Right kidney (tissue), 1 donor: ENCODE results near the gene FBXW7.

Source experiments
- DNase-seq: peaks from one replicate; pipeline ENCODE4 v3.0.0-alpha.2; 2016

Gene FBXW7

DNA sequence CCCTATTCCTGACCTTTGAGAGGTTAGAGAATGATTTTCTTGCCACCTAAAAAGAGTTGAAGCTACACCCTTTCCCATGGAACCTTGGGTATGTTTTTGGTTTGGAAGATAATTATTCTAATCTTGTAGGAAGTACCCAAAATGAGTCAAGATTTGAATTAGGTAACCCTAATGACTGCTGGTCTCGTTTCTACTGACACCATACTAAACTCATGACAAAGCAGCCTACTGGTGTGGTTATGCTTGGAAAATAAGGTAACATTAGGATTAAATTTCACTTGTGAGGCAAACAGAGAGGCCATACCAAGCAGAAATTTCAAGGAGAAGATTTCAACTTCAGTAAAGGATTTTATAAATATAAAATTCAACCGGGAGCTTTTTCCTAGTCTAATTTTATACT lies 107.9 kb downstream of the FBXW7 start:
- no peak for DNase-seq

GRCh38 chr4:152424977-152425376 lies 110.9 kb downstream of the FBXW7 start:
- DNase-seq: no peak

GRCh38 chr4:152424396-152424795 lies 111.5 kb downstream of the FBXW7 start:
- DNase-seq: no peak

GRCh38 chr4:152422817-152423320 lies 113.0 kb downstream of the FBXW7 start:
- no peak for DNase-seq

DNA sequence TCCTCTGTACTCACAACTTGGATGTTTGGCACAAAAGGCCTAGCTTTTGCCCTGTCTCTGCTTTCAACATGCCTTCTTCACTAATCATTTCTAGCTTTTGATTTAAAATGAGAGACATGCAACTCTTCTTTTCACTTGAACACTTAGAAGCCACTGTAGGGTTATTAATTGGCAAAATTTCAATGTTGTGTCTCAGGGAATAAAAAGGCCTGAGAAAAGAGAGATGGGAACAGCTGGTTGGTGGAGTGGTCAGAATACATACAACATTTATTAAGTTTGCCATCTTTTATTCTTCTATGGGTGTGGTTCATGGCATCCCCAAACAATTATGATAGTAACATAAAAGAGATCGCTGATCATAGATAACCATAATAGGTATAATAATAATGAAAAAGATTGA lies 114.3 kb downstream of the FBXW7 start:
- no peak for DNase-seq

DNA sequence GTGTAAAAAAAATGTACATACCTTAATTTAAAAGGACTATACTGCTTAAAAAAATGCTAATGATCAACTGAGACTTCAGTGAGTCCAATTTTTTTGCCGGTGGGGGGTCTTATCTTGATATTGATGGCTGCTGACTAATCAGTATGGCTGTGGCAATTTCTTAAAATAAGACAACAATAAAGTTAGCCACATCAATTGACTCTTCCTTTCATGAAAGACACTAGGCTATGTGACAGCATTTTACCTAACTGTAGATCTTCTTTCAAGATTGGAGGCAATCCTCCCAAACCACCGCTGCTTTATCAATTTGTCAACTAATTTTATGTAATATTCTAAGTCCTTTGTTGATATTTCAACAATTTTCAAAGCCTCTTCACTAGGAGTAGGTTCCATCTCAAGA lies 116.1 kb downstream of the FBXW7 start:
- no peak for DNase-seq

DNA sequence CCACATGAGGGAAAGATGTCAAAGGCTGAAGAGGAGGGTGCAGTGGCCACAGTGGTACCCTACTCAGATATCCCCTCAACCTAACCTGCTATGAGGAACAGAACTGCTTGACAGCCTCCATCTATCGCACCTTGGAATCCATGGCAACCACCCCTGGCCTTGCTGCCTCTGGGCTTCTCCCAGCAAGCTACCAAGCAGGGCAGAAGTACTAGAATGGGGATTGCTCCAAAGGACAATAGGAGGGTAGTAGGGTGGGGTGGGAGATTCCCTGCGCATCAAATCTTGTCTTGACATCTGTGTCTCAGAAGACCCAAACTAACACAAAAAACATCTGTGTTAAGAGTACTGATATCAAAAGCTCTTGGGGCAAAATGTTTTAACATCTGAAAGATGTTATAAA lies 118.2 kb downstream of the FBXW7 start:
- no peak for DNase-seq

DNA sequence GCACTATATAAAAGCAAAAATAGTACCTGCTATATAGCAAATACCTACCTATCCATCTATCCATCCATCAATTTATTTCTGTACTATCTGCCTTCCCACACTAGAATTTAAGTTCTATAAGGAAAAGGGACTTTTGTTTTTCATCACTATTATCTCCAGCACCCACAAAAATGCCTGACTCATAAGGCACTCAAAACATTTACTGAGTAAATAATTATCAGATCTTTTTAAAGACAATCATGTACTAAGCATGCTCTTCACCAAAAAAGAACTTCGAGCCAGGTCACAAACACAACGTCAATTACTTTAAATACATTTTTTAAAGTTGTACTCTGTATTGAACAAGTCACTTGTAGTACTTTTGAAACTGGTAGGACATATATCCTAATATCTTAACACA lies 119.9 kb downstream of the FBXW7 start:
- no peak for DNase-seq

DNA sequence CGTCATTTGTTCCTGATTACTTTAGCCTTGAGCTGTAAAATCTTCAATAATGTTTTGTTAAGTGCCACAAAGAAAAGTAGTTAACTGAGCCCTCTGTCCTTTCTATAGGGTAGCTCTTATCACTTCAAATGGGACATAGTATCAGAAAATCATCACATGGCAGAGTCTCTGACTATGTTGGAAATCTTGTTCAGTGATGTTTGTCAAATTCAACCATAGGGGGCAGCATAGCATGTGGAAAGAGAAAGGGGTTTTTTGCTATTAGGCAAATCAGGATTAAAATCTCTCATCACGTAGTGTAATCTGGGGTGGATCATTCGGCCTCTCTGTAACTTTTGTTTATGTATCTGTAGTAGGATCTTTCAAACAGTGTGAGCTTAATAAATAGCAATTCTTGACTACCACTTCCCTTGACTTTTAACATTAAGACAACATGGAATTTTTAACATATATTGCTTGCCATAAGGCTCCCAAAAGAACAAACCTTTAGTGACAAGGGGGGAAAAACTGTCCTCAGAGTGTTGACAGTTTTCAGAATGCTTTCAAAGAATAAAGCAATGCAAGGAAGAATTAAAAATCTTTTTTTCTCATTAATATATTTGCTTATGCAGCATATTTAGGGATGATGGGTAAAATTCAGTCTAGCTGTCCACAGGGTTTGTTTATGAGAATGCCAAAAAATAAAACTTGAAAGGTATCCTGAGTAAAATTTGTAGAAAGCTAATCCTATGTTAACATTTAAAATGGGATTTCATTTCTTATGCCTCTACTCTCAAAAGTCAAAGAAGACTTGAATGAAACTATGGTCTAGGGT lies 127.2 kb downstream of the FBXW7 start:
- no peak for DNase-seq

DNA sequence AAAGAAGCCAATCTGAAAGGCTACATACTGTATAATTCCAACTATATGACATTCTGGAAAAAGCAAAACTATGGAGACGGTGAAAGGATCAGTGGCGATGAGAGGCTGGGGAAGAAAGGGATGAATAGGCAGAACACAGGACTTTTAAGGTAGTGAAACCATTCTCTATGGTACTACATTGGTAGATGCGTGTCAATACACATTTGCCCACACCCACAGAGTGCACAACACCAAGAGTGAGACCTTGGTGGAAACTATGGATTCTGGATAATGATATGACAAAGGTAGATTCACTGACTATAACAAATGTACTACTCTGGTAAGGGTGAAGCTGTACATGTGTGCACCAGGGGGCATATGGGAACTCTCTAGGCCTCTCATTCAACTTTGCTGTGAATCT lies 134.5 kb downstream of the FBXW7 start:
- no peak for DNase-seq

DNA sequence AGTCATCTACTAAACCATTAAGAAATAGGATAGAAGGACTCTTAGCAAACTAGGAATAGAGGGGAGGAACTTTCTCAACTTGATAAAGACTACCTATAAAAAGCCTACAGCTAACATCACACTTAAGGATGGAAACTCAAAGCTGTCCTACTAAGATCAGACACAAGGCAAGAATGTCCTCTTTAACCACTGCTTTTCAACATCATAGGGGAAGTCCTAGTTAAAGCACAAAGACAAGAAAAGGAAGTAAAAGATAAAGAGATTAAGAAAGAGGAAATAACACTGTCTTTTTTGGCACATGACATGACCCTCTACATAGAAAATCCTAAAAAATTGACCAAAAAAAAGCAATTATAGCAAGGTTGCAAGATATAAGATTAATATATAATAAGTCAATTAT lies 136.6 kb downstream of the FBXW7 start:
- DNase-seq: no peak

- DNase-seq: no peak
These were observed 137.8 kb downstream of the FBXW7 start for GRCh38 chr4:152398060-152398459.

GRCh38 chr4:152394791-152395190 lies 141.1 kb downstream of the FBXW7 start:
- no peak for DNase-seq

- no peak for DNase-seq
These were observed 143.8 kb downstream of the FBXW7 start for GRCh38 chr4:152392079-152392478.

DNA sequence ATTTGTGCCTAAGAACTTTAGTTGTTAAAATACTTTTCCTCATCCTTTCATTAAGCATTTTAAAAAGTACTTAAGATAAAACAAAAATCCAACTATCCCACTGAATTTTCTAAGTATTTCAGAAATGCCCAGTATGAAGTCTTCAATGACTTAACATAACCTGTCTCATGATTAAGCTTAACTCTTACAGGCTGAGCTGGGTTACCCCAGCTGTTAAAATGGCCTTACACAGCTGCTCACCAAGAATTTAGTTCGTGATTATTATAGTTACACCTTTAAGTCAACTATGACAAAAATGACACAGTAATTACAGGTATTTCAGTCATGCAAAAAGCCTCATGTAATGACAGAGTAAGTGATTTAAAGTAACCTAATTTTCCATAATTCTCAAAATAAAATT lies 145.7 kb downstream of the FBXW7 start:
- no peak for DNase-seq

DNA sequence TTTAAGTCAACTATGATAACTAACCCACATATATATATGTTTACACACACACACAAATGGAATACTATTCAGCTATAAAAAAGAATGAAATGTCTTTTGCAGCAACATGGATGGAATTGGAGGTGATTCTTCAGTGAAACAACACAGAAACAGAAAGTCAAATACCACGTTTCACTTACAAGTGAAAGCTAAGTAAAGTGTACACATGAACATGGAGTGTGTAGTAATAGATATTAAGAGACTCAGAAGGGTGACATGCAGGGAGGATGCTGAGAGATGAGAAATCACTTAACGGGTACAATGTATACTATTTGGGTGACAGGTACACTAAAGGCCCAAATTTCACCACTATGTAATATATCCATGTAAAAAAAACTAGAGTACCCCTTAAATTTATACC lies 146.5 kb downstream of the FBXW7 start:
- no peak for DNase-seq

- DNase-seq: no peak
These were observed 150.3 kb downstream of the FBXW7 start for GRCh38 chr4:152385551-152385950.

- no peak for DNase-seq
These were observed 153.7 kb downstream of the FBXW7 start for GRCh38 chr4:152382057-152382785.

GRCh38 chr4:152380919-152381318 lies 155.0 kb downstream of the FBXW7 start:
- no peak for DNase-seq

DNA sequence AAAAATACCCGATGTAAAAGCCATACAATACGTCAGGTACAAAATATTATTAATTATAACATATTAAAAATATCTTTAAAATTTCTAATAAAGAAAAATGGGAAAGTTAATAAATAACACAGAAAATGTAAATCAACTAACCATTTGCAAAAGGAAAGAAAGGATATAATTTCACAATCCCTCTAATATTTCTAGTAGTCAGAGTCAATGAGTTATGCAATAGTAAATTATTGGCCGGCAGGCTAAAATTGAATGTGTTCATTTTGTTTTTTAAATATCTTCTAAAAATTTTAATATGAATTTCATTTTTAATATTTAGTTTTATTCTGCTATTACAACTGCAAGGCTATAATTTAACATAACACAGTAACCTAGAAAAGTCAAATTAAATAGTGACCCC lies 155.7 kb downstream of the FBXW7 start:
- no peak for DNase-seq

- no peak for DNase-seq
These were observed 161.1 kb downstream of the FBXW7 start for GRCh38 chr4:152374606-152375285.

GRCh38 chr4:152374153-152374552 lies 161.7 kb downstream of the FBXW7 start:
- no peak for DNase-seq

DNA sequence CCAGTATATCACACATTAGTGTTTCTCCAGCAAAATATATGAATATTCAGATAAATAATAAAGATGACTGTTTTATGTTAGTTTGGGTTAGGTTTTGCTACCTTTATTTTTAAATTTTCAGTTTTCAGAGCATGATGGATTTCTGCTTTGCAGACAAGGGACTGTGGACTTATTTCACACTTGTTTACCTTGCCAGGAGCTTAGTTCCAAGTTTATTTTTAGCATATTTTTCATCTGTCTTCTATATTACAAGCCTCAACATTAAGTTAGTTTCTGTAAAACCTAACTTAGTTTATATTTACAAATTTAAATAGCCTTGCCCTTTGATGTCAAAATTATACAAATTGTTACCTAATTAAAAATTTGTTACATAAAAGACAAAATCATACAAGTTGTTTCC lies 163.4 kb downstream of the FBXW7 start:
- DNase-seq: no peak
